DMS114 treated with DMSO at 0.1 percent for 48 hours (cell line): ENCODE data around the gene LCE4A.
"Not testable (repeated sequence)": the region's sequence is repeated elsewhere in the genome, so short reads cannot be mapped to it uniquely, and the experiment has no call there.

ENCODE experiments used
- DNase-seq: peaks from one replicate; lab custom pipeline; 2025; ENCODE audit not compliant: unreplicated experiment; lab: John Stamatoyannopoulos, UW

Gene LCE4A, protein sequence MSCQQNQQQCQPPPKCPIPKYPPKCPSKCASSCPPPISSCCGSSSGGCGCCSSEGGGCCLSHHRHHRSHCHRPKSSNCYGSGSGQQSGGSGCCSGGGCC

DNA sequence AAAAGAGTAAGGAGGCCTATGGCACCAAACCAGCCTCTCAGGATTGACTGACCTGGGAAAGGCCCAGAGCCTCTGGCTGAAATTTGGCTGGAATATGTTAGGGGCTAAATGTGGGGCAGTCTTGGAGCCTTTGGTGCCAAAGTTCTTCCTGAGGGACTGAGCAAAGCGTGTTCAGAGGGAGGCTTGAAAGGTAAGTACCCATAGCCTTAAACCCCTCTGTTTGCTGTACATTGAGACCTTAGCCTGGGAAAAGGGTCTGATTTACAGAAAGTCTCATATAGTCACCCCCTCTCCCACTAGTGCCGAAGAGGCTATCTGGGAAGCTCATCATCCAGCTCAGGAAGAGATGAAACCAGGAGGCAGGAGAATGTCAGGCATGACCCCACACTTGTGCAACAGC lies at the start of gene LCE4A:
LCE4A (plus strand) TSS at position 301 of the 400 bp plus-strand sequence. CDS start 916 bp downstream, outside the sequence.
- no peak for DNase-seq

GRCh38 chr1:152658649-152659048 lies 49.3 kb upstream of the LCE4A start:
- DNase-seq: no peak

- DNase-seq: no peak
Measured at GRCh38 chr1:152663098-152663497, 44.9 kb upstream of the LCE4A start, which contains the start of gene LCE2D. TSS of gene LCE2D (plus strand) at chr1:152663380. CDS start at chr1:152664106, 726 bp downstream.

GRCh38 chr1:152666171-152666570 lies 41.8 kb upstream of the LCE4A start:
- DNase-seq: not testable (repeated sequence)

DNA sequence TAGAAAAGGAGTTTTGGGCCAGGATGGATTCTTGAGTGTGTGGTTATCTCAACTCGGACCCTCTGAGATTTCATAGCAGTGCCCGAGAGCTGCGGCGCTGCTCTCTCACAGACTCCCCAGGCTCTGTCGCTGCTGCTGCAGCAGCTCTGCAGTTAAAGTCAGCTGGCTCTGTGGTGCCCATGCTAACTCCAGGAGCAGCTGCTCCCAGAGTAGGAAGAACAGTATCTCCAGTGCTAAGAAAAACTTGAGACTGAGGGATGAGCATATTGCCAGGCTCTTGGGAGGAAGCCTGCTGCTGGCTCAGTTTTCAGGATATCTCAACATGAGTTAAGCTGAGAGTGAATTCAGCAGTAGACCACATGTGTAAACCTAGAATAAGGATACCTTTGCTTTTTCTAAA lies 40.3 kb upstream of the LCE4A start:
- no peak for DNase-seq

DNA sequence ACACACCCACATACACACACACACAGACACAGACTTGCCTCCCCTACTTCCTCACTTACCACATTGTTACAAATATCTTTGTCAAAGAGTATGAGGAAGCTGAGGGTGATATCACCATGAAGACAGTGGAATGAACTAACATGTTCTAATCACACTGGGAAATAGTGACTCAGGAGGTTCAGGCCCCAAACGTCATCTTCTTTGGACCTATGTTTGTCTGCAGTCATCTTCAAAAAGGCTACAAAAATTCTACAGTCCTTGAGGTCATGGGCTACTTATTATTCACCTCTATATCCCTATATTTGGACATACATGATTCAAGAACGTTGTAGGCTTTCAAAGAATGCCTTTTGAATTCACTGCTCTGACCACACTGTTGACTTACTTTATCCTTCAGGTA lies 34.9 kb upstream of the LCE4A start:
- DNase-seq: no peak

DNA sequence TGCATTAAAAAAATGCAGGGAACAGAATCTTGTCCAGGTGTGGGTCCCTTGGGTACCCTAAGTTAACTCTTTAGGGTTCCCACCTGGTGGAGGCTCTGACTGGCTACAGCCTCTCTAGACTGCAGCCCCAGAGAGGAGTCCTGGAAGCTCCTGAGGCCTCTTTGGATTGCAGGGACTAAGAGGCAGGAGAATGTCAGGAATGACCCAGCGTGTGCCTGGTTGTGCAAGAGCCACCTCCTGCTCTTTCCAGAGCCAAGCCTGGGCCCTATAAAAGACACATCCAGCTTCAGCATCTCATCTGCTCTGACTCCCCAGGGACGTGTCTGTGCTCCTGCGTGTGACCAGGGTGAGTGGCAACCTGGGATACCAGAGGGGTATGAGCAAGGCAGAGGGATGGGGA lies 33.0 kb upstream of the LCE4A start, which contains the start of gene LCE2C:
LCE2C (plus strand) TSS at position 297 of the 400 bp plus-strand sequence. CDS start 737 bp downstream, outside the sequence.
- not testable (repeated sequence) for DNase-seq

GRCh38 chr1:152679459-152679858 lies 28.5 kb upstream of the LCE4A start:
- DNase-seq: no peak

- DNase-seq: no peak
Measured at GRCh38 chr1:152681616-152682015, 26.3 kb upstream of the LCE4A start.

- no peak for DNase-seq
Measured at GRCh38 chr1:152683846-152684245, 24.1 kb upstream of the LCE4A start.

- DNase-seq: not testable (repeated sequence)
Measured at GRCh38 chr1:152685823-152686222, 22.1 kb upstream of the LCE4A start, which contains the start of gene LCE2B. TSS of gene LCE2B (plus strand) at chr1:152686123. CDS start at chr1:152686844, 721 bp downstream.

GRCh38 chr1:152697701-152698600 lies 10.0 kb upstream of the LCE4A start, which contains the start of gene LCE2A:
TSS of gene LCE2A (plus strand) at chr1:152698345. CDS start at chr1:152698902, 557 bp downstream.
- DNase-seq: no peak

DNA sequence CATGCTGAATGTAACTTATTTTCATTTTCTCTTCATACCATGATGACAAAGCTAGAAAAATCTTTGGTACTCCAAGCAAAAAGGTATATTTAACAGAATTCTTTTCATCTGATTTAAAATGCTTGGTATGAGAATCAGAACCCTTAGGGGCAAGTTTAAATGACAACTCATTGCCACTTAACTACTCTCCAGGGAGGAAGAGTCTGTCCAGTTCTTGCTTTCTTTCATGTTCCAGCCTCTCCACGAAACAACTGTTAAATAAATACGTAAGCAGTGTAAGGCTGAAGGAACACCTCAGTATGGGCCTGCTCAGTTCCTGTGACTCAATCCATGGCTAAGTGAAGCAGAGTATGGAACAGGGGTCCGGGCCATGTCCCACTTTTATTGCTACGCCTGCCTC lies 8.2 kb upstream of the LCE4A start:
- DNase-seq: no peak

GRCh38 chr1:152718238-152718637 lies 10.3 kb downstream of the LCE4A start:
- DNase-seq: no peak

- no peak for DNase-seq
Measured at GRCh38 chr1:152725261-152725660, 17.3 kb downstream of the LCE4A start.

GRCh38 chr1:152728986-152729385 lies 21.0 kb downstream of the LCE4A start:
- no peak for DNase-seq

DNA sequence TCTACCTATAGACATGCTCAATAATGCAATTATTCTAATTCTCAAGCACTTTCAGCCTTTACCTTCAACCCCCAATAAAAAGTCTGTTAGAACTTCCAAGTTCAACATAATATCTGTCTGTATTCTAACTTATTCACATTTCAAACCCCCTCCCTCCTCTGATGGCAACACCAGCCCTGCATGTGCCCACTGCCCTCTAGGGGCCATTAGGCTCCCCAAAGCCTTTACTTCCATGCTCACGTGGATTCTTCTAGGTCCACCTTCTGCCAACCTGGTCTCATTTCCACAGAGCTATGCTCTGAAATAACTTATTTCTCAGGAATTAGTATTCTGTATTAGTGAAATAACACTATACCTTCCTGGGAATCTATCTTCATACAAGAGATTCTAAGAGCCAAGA lies 27.7 kb downstream of the LCE4A start:
- peak; percentile 7 for DNase-seq

DNA sequence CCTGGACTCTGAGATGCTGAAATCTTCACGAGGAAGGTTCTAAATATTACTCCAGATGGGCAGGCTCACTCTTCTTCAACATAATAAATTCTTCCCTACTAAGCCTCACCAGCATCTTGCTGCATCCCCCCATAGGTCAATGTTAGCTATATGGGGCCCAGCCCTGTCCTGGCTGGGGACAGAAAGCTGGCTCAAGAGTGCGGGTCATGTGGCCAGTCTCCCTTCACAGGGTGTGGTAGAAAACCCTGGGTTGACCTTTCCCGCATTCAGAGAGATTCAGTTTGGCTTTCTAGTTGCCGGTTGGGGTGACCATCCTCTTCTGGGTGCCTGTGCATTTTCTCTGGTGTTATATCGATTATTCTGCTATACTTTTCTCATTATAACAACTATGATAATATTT lies 30.0 kb downstream of the LCE4A start:
- DNase-seq: no peak

GRCh38 chr1:152739841-152740240 lies 31.9 kb downstream of the LCE4A start:
- no peak for DNase-seq

- no peak for DNase-seq
Measured at GRCh38 chr1:152741656-152742055, 33.7 kb downstream of the LCE4A start.

DNA sequence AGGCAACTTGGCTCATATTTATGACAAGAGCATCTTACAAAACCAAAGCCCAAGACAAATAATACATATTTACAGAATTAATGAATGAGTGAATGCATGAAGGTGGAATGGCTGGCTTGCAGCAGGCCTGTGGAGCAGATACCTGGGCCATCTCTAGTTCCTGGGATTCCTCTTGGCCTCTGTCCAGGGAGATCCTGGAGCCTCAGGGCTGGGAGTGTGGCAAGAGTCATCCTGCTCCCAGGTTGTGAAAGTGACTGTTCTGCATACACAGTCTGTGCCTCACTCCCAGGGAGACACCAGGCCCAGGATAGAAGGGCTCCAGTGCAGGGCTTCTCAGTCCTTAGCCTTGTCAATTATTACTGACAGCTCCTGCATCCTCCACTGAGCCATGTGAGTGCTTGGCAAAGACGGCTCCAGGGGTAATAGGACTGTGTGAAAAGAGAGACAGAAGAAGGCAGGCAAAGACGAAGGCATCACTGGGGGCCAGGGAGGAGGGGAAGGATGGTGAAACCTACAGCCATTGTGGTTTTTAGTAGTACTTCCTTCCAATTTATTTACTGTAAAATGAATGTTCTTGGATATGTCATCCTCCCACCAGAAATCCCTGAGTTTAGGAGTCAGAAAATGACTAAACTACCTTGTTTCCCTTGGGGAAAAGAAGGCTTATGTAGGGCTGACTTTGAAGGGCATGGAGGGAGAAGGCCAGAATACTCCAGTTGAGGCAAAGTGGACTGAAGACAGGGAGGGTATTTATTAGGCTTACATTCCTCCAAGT lies 35.6 kb downstream of the LCE4A start:
- DNase-seq: no peak
